SK-N-SH treated with all-trans-retinoic acid at 6 μM for 48 hours (cell line): ENCODE results near the gene PNLIP.

Experiments
- ATAC-seq: fragments of 200-7000 bp; cut with Tn5 transposase; 3 replicates; pipeline ENCODE4 v1.9.1; 2020; ENCODE audit warnings: mild to moderate bottlenecking, moderate library complexity
- BACH2 ChIP-seq: fragments of 250-450 bp; sonication (Bioruptor Pico); IDR thresholded peaks from 2 replicates; pipeline ENCODE4 v1.9.0; 2021; ENCODE audit warnings: mild to moderate bottlenecking, borderline replicate concordance
- CREB5 ChIP-seq: fragments of 250-450 bp; sonication (Bioruptor Pico); IDR thresholded peaks from 2 replicates; pipeline ENCODE4 v1.5.1; 2020; ENCODE audit warnings: low read depth, mild to moderate bottlenecking, moderate library complexity
- CSDC2 ChIP-seq: fragments of 250-450 bp; sonication (Bioruptor Pico); IDR thresholded peaks from 2 replicates; pipeline ENCODE4 v1.5.0; 2020; ENCODE audit warnings: mild to moderate bottlenecking, moderate library complexity
- ESRRG ChIP-seq: fragments of 250-450 bp; sonication (Bioruptor Pico); IDR thresholded peaks from 2 replicates; pipeline ENCODE4 v1.6.1; 2021; ENCODE audit warnings: mild to moderate bottlenecking
- GLIS3 ChIP-seq: fragments of 250-450 bp; sonication (Bioruptor Pico); IDR thresholded peaks from 2 replicates; pipeline ENCODE4 v1.5.0; 2020; ENCODE audit warnings: mild to moderate bottlenecking, moderate library complexity
- ISL1 ChIP-seq: fragments of 250-450 bp; sonication (Bioruptor Pico); IDR thresholded peaks from 2 replicates; pipeline ENCODE4 v2.1.2; 2022; ENCODE audit warnings: mild to moderate bottlenecking, moderate library complexity
- OSR1 ChIP-seq: fragments of 250-450 bp; sonication (Bioruptor Pico); IDR thresholded peaks from 2 replicates; pipeline ENCODE4 v1.8.0; 2022; ENCODE audit warnings: moderate library complexity, mild to moderate bottlenecking, inconsistent platforms
- PATZ1 ChIP-seq: fragments of 250-450 bp; sonication (Bioruptor Pico); IDR thresholded peaks from 2 replicates; pipeline ENCODE4 v1.8.0; 2020; ENCODE audit warnings: mild to moderate bottlenecking, moderate library complexity, borderline replicate concordance
- POU6F1 ChIP-seq: fragments of 250-450 bp; sonication (Bioruptor Pico); IDR thresholded peaks from 2 replicates; pipeline ENCODE4 v1.8.0; 2021; ENCODE audit warnings: low read depth, mild to moderate bottlenecking, moderate library complexity, borderline replicate concordance
- PPARA ChIP-seq: fragments of 250-450 bp; sonication (Bioruptor Pico); IDR thresholded peaks from 2 replicates; pipeline ENCODE4 v1.5.0; 2020; ENCODE audit warnings: mild to moderate bottlenecking, borderline replicate concordance
- RARB ChIP-seq: fragments of 250-450 bp; sonication (Bioruptor Pico); IDR thresholded peaks from 2 replicates; pipeline ENCODE4 v1.8.0; 2021; ENCODE audit warnings: mild to moderate bottlenecking, moderate library complexity
- SNAI2 ChIP-seq: fragments of 250-450 bp; sonication (Bioruptor Pico); IDR thresholded peaks from 2 replicates; pipeline ENCODE4 v1.5.0; 2020; ENCODE audit warnings: mild to moderate bottlenecking, moderate library complexity
- TCF4 ChIP-seq: fragments of 250-450 bp; sonication (Bioruptor Pico); IDR thresholded peaks from 2 replicates; pipeline ENCODE4 v1.8.0; 2021; ENCODE audit warnings: mild to moderate bottlenecking, moderate library complexity, borderline replicate concordance
- TOX ChIP-seq: fragments of 250-450 bp; sonication (Bioruptor Pico); IDR thresholded peaks from 2 replicates; pipeline ENCODE4 v1.8.0; 2021; ENCODE audit warnings: mild to moderate bottlenecking, moderate library complexity, borderline replicate concordance
- TSHZ2 ChIP-seq: fragments of 250-450 bp; sonication (Bioruptor Pico); IDR thresholded peaks from 2 replicates; pipeline ENCODE4 v1.5.0; 2020; ENCODE audit warnings: mild to moderate bottlenecking, moderate library complexity
- ZC3H10 ChIP-seq: fragments of 250-450 bp; sonication (Bioruptor Pico); IDR thresholded peaks from 2 replicates; pipeline ENCODE4 v1.5.1; 2021; ENCODE audit warnings: mild to moderate bottlenecking, moderate library complexity
- ZFP3 ChIP-seq: fragments of 250-450 bp; sonication (Bioruptor Pico); IDR thresholded peaks from 2 replicates; pipeline ENCODE4 v1.5.0; 2020; ENCODE audit warnings: mild to moderate bottlenecking, moderate library complexity
- ZFP30 ChIP-seq: fragments of 450-650 bp; formaldehyde crosslinking; IDR thresholded peaks from 2 replicates; pipeline ENCODE4 v1.5.0; 2022; ENCODE audit warnings: mild to moderate bottlenecking, moderate library complexity
- ZNF565 ChIP-seq: fragments of 450-650 bp; formaldehyde crosslinking; conservative IDR thresholded peaks from 2 replicates; pipeline ENCODE4 v1.5.0; 2020; ENCODE audit warnings: low read depth, mild to moderate bottlenecking, moderate library complexity
- ZNF70 ChIP-seq: fragments of 450-650 bp; formaldehyde crosslinking; IDR thresholded peaks from 2 replicates; pipeline ENCODE4 v1.5.0; 2020; ENCODE audit warnings: mild to moderate bottlenecking, moderate library complexity
- ZNF8 ChIP-seq: fragments of 450-650 bp; formaldehyde crosslinking; IDR thresholded peaks from 2 replicates; pipeline ENCODE4 v1.5.0; 2020; ENCODE audit warnings: mild to moderate bottlenecking, moderate library complexity
- TF ChIP-seq, protein P1 (sequence below): fragments of 250-450 bp; sonication (Bioruptor Pico); IDR thresholded peaks from 2 replicates; pipeline ENCODE4 v1.5.1; 2021; ENCODE audit warnings: mild to moderate bottlenecking, moderate library complexity

Gene PNLIP

GRCh38 chr10:116610443-116611152, 64.9 kb downstream of the PNLIP start:
- no peak for ATAC-seq
- TF ChIP-seq ZC3H10 (no peak), PPARA (CRISPR knock-in tag) (no peak), CSDC2 (CRISPR knock-in tag) (no peak), BACH2 (no peak), ZNF565 (CRISPR knock-in tag) (no peak), ZNF8 (CRISPR knock-in tag) (no peak), TCF4 (no peak), OSR1 (CRISPR knock-in tag) (no peak), ISL1 (no peak), RARB (CRISPR knock-in tag) (no peak)

- TF ChIP-seq ZNF8 (CRISPR knock-in tag) (no peak), PPARA (CRISPR knock-in tag) (no peak), ZNF70 (CRISPR knock-in tag) (no peak), ZNF565 (CRISPR knock-in tag) (no peak), ZFP30 (CRISPR knock-in tag) (no peak), ZC3H10 (no peak), RARB (CRISPR knock-in tag) (no peak), ESRRG (CRISPR knock-in tag) (no peak), GLIS3 (CRISPR knock-in tag) (no peak), ISL1 (no peak), BACH2 (no peak), PATZ1 (CRISPR knock-in tag) (no peak), POU6F1 (CRISPR knock-in tag) (no peak), CREB5 (CRISPR knock-in tag) (no peak), TSHZ2 (no peak), SNAI2 (CRISPR knock-in tag) (no peak), TOX (CRISPR knock-in tag) (no peak)
- TF ChIP-seq, protein P1, sequence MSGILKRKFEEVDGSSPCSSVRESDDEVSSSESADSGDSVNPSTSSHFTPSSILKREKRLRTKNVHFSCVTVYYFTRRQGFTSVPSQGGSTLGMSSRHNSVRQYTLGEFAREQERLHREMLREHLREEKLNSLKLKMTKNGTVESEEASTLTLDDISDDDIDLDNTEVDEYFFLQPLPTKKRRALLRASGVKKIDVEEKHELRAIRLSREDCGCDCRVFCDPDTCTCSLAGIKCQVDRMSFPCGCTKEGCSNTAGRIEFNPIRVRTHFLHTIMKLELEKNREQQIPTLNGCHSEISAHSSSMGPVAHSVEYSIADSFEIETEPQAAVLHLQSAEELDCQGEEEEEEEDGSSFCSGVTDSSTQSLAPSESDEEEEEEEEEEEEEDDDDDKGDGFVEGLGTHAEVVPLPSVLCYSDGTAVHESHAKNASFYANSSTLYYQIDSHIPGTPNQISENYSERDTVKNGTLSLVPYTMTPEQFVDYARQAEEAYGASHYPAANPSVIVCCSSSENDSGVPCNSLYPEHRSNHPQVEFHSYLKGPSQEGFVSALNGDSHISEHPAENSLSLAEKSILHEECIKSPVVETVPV (CRISPR knock-in tag): no peak
- ATAC-seq: no peak
These were observed 65.4 kb downstream of the PNLIP start for GRCh38 chr10:116611153-116611545.

- ATAC-seq: no peak
- TF ChIP-seq RARB (CRISPR knock-in tag) (no peak), ZFP30 (CRISPR knock-in tag) (no peak), CREB5 (CRISPR knock-in tag) (no peak), OSR1 (CRISPR knock-in tag) (no peak), ZFP3 (no peak), CSDC2 (CRISPR knock-in tag) (no peak), POU6F1 (CRISPR knock-in tag) (no peak), ZC3H10 (no peak)
These were observed 66.5 kb downstream of the PNLIP start for GRCh38 chr10:116612107-116612769.
